Spleen (tissue), 7 donors: ENCODE measurements around the gene PLXNC1.

Experiments used
- CTCF ChIP-seq, 11 experiments: fragments of 200-600 bp in 7 of 11; fragments of 450-650 bp in 4 of 11; sonication (generic) in 4 of 11; IDR thresholded peaks in 8 of 11; conservative IDR thresholded peaks in 3 of 11; 1 replicate in 7 of 11; 2 replicates in 4 of 11; pipeline versions ENCODE4 v1.4.0 to v1.8.0; 2016 to 2021; ENCODE audit warnings: antibody characterized with exemption in 11 of 11, inconsistent platforms in 4 of 11, mild to moderate bottlenecking in 1 of 11
- POLR2A ChIP-seq, 3 donors: fragments of 450-650 bp; IDR thresholded peaks; one replicate each; pipeline ENCODE4 v1.5.1; 2017; ENCODE audit warnings: antibody characterized with exemption in 3 of 3, mild to moderate bottlenecking in 1 of 3
- donor health status: DM: no; HTN: no; CAD: no; lungs with moderate emphysema.
- donor health status: DM: no; HTN: no; CAD: no.
- donor health status: DM: no; HTN: no; CAD: no.

- TF ChIP-seq CTCF (IDR thresholded peaks at IDR 0.05 in 8 of 11, conservative IDR thresholded peaks at IDR 0.05 in 3 of 11): no peak
- TF ChIP-seq POLR2A (IDR thresholded peaks at IDR 0.05): no peak
Observed at GRCh38 chr12:94285943-94286582, 137.7 kb downstream of the PLXNC1 start.
